HCT116 (cell line): ENCODE results near the gene KREMEN2. TPM values are rescaled to one million over a fixed set of nuclear protein-coding genes. Genes with fewer than 3 reads are reported as not detected.

Experiments
- ATAC-seq: fragments of 200-7000 bp; cut with Tn5 transposase; 2 replicates; pipeline ENCODE4 v1.9.1; 2020; ENCODE audit warnings: mild to moderate bottlenecking, moderate library complexity
- BruUV-seq: library from RNA; stranded (reverse); fragments of 400-500 nt; replicated peaks from 2 replicates; lab custom pipeline; 2021; lab: Mats Ljungman, UMichigan
- CTCF ChIA-PET: fragments of 300-600 bp; sonication (Branson Sonifier 250); formaldehyde crosslinking; loops from one replicate; lab custom pipeline; 2021; ENCODE audit warnings: antibody characterized with exemption; lab: Charles Lee
- POLR2A ChIA-PET: fragments of 300-600, 350-600 bp; sonication (Branson Sonifier 250); formaldehyde crosslinking; loops from one replicate; lab custom pipeline; 2021; ENCODE audit warnings: antibody characterized with exemption; lab: Charles Lee
- RAD21 ChIA-PET, 2 experiments: fragments of 300-600 bp; sonication (Branson Sonifier 250); formaldehyde crosslinking; loops; one replicate each; lab custom pipeline; 2023; ENCODE audit warnings: low total read pairs in 2 of 2; ENCODE audit not compliant: uncharacterized antibody in 2 of 2, unreplicated experiment in 2 of 2, low non-redundant PET in 1 of 2; lab: Charles Lee
- DNase-seq: peaks from one replicate; pipeline ENCODE4 v3.0.0-alpha.2; 2010; ENCODE audit warnings: low read depth, low spot score
- H2AFZ ChIP-seq: fragments of 200-600 bp; shearing (Covaris generic), sonication (generic); 2 replicates; pipeline ENCODE4 v1.6.1; 2017; ENCODE audit warnings: low read depth, mixed run types, mixed read lengths, antibody characterized with exemption, low read length; ENCODE audit not compliant: poor library complexity, severe bottlenecking
- H3K27ac ChIP-seq: 2 replicates; pipeline ENCODE4 v1.5.1; 2012; ENCODE audit warnings: low read depth, low read length
- H3K27me3 ChIP-seq: fragments of 200-600 bp; sonication (generic); 2 replicates; pipeline ENCODE4 v1.6.1; 2016; ENCODE audit warnings: mixed run types, low read length, mixed read lengths; ENCODE audit not compliant: insufficient read depth
- H3K36me3 ChIP-seq, 2 experiments: fragments of 200-500 bp in 1 of 2; fragments of 200-600 bp in 1 of 2; sonication (Bioruptor generic) in 1 of 2; sonication (generic) in 1 of 2; 2 replicates each; pipeline versions ENCODE4 v1.5.1 to v1.6.1; 2014 to 2016; ENCODE audit warnings: low read length in 2 of 2, inconsistent platforms in 1 of 2, mixed read lengths in 1 of 2, mixed run types in 1 of 2; ENCODE audit not compliant: insufficient read depth in 2 of 2, control insufficient read depth in 1 of 2
- H3K4me1 ChIP-seq, 2 experiments: fragments of 200-600 bp in 1 of 2; sonication (generic) in 1 of 2; 2 replicates each; pipeline versions ENCODE4 v1.5.1 to v1.6.1; 2012 to 2017; ENCODE audit warnings: low read length in 2 of 2, inconsistent platforms in 1 of 2, mild to moderate bottlenecking in 1 of 2, mixed read lengths in 1 of 2, mixed run types in 1 of 2, moderate library complexity in 1 of 2; ENCODE audit not compliant: insufficient read depth in 2 of 2, control insufficient read depth in 1 of 2
- H3K4me2 ChIP-seq: fragments of 200-600 bp; sonication (generic); 2 replicates; pipeline ENCODE4 v1.6.1; 2017; ENCODE audit warnings: mixed run types, low read length, mixed read lengths
- H3K4me3 ChIP-seq, 2 experiments: fragments of 200-600 bp in 1 of 2; sonication (generic) in 1 of 2; replicated peaks in 1 of 2; 2 replicates each; pipeline ENCODE4 v1.5.1; 2011 to 2016; ENCODE audit warnings: low read length in 2 of 2, control low read depth in 1 of 2, low read depth in 1 of 2, mild to moderate bottlenecking in 1 of 2, mixed read lengths in 1 of 2, mixed run types in 1 of 2
- H3K79me2 ChIP-seq: fragments of 200-600 bp; sonication (generic); 2 replicates; pipeline ENCODE4 v1.6.1; 2017; ENCODE audit warnings: mild to moderate bottlenecking, mixed run types, low read length, moderate library complexity, mixed read lengths; ENCODE audit not compliant: insufficient read depth
- H3K9ac ChIP-seq: fragments of 200-600 bp; sonication (generic); 2 replicates; pipeline ENCODE4 v1.6.1; 2016; ENCODE audit warnings: low read length, mixed read lengths
- H3K9me2 ChIP-seq: fragments of 200-600 bp; sonication (generic), shearing (Covaris generic); 2 replicates; pipeline ENCODE4 v1.6.1; 2017; ENCODE audit warnings: mixed run types, mild to moderate bottlenecking, moderate library complexity; ENCODE audit not compliant: insufficient read depth
- H3K9me3 ChIP-seq, 2 experiments: fragments of 200-500 bp in 1 of 2; fragments of 200-600 bp in 1 of 2; sonication (Bioruptor generic) in 1 of 2; sonication (generic) in 1 of 2; 2 replicates each; pipeline ENCODE4 v1.6.1; 2014 to 2017; ENCODE audit warnings: low read length in 2 of 2, mixed read lengths in 2 of 2, inconsistent platforms in 1 of 2, low read depth in 1 of 2, mild to moderate bottlenecking in 1 of 2, mixed run types in 1 of 2, moderate library complexity in 1 of 2; ENCODE audit not compliant: control insufficient read depth in 1 of 2, insufficient read depth in 1 of 2
- H4K20me1 ChIP-seq: fragments of 200-600 bp; sonication (generic), shearing (Covaris generic); 2 replicates; pipeline ENCODE4 v1.6.1; 2017; ENCODE audit warnings: mixed run types, mild to moderate bottlenecking, moderate library complexity; ENCODE audit not compliant: insufficient read depth
- CBX3 ChIP-seq: IDR thresholded peaks from 2 replicates; pipeline ENCODE4 v1.6.1; 2012; ENCODE audit warnings: low read depth
- CTCF ChIP-seq, 3 experiments: fragments of 200-600 bp in 1 of 3; sonication (generic) in 1 of 3; IDR thresholded peaks in 2 of 3; conservative IDR thresholded peaks in 1 of 3; 2 replicates each; pipeline ENCODE4 v1.5.1; 2012 to 2017; ENCODE audit warnings: low read depth in 2 of 3, low read length in 2 of 3, antibody characterized with exemption in 1 of 3, borderline replicate concordance in 1 of 3, control low read depth in 1 of 3, mild to moderate bottlenecking in 1 of 3, mixed read lengths in 1 of 3, mixed run types in 1 of 3, moderate library complexity in 1 of 3; ENCODE audit not compliant: insufficient read depth in 1 of 3
- JUND ChIP-seq: IDR thresholded peaks from 2 replicates; pipeline ENCODE4 v1.6.1; 2012
- SIN3A ChIP-seq: IDR thresholded peaks from 2 replicates; pipeline ENCODE4 v1.6.1; 2012; ENCODE audit warnings: low read depth
- SP1 ChIP-seq: IDR thresholded peaks from 2 replicates; pipeline ENCODE4 v1.6.1; 2012; ENCODE audit warnings: low read depth
- SRF ChIP-seq: IDR thresholded peaks from 2 replicates; pipeline ENCODE4 v1.6.1; 2012; ENCODE audit warnings: low read depth
- ZFX ChIP-seq: fragments of 450-650 bp; IDR thresholded peaks from 2 replicates; pipeline ENCODE4 v1.6.1; 2017
- intact Hi-C: fragments of 100-400 bp; cut with micrococcal nuclease; formaldehyde crosslinking; loops from 2 replicates; pipeline ENCODE4 v1.10.0; 2022
- total RNA-seq: library from RNA; stranded (reverse); gene quantifications from one replicate; pipeline ENCODE4 v1.2.1, GENCODE V29; 2021; ENCODE audit not compliant: unreplicated experiment

KREMEN2 gene
- total RNA-seq, 1 experiment from 2014 or later, result 14.1 TPM

GRCh38 chr16:2962334-2963073, 1.6 kb upstream of the KREMEN2 start:
- no TSS peak for BruUV-seq
- RAD21 ChIA-PET, result no interaction called here
- H4K20me1 ChIP-seq, result no peaks in the 10 kb centered on the region
- POLR2A ChIA-PET, result interaction anchor here (1.0 to 4.1 kb wide), 3 partner anchors 10 to 59 kb away, joined by 3 to 29 read pairs (median 5); partner anchors contain the start of genes HCFC1R1, THOC6 and TNFRSF12A
- no peaks in the 10 kb centered on the region for H3K27me3 ChIP-seq
- no peak overlapping the region for H2AFZ ChIP-seq
- no peak for DNase-seq
- peak overlapping the region; percentile 89 for H3K27ac ChIP-seq
- CTCF ChIA-PET, result interaction anchor here (0.5 kb wide), 1 partner anchor 135 kb away, joined by 3 read pairs; no protein-coding TSS in a partner anchor
- no peaks in the 10 kb centered on the region for H3K36me3 ChIP-seq
- H3K9me2 ChIP-seq, result no peaks in the 10 kb centered on the region
- TF ChIP-seq CBX3 (no peak), SP1 (no peak), SRF (no peak), ZFX (no peak)
- H3K9ac ChIP-seq, result peak overlapping the region; percentile 88
- peak overlapping the region; percentile 98 for H3K4me2 ChIP-seq
- H3K4me3 ChIP-seq, result peak overlapping the region; percentile 71 to 83
- no peaks in the 10 kb centered on the region for H3K79me2 ChIP-seq
- intact Hi-C loops, result no loop called here
- ATAC-seq, result no peak
- H3K4me1 ChIP-seq, result peaks cover 15 to 41% of the 10 kb centered on the region in 2 experiments
- no peaks in the 10 kb centered on the region for H3K9me3 ChIP-seq

GRCh38 chr16:2963074-2963722, 877 bp upstream of the KREMEN2 start:
- Histone ChIP-seq H3K79me2 (no peaks in the 10 kb centered on the region), H3K36me3 (no peaks in the 10 kb centered on the region), H3K27me3 (no peaks in the 10 kb centered on the region), H3K9ac (peak overlapping the region; percentile 88), H3K4me1 (peaks cover 18 to 48% of the 10 kb centered on the region in 2 experiments), H2AFZ (no peak overlapping the region), H3K27ac (peak overlapping the region; percentile 89), H3K4me3 (peak overlapping the region; percentile 71 to 83), H3K4me2 (peak overlapping the region; percentile 98), H3K9me3 (no peaks in the 10 kb centered on the region), H3K9me2 (no peaks in the 10 kb centered on the region), H4K20me1 (no peaks in the 10 kb centered on the region)
- RAD21 ChIA-PET, result no interaction called here
- intact Hi-C loops, result no loop called here
- DNase-seq (no peak), ATAC-seq (no peak)
- CTCF ChIA-PET, result interaction anchor here (1.0 to 1.5 kb wide), 3 partner anchors 18 to 46 kb away, joined by 3 to 5 read pairs (median 3); no protein-coding TSS in a partner anchor
- no TSS peak for BruUV-seq
- TF ChIP-seq JUND (no peak), CTCF (IDR thresholded peaks at IDR 0.05 in 2 of 3, conservative IDR thresholded peaks at IDR 0.05 in 1 of 3; ENCODE audit: borderline replicate concordance in 1 of 3, insufficient read depth in 1 of 3, low read depth in 2 of 3, low read length in 2 of 3) (no peak), SIN3A (no peak), ZFX (peak; percentile 11; the same call in 1 of the 2 replicates)
- POLR2A ChIA-PET, result interaction anchor here (0.7 to 4.1 kb wide), 3 partner anchors 9 to 59 kb away, joined by 3 to 29 read pairs (median 5); partner anchors contain the start of genes HCFC1R1, THOC6 and TNFRSF12A
